Stimulated activated CD8-positive, alpha-beta memory T cell treated with anti-CD3 and anti-CD28 coated beads, Interleukin-15, amount 100 ng/mL, for 4 hours (primary cell): ENCODE results near the gene NANOS3.

Experiments
- DNase-seq, 2 donors: peaks; one replicate each; pipeline ENCODE4 v3.0.0-alpha.2; 2020; ENCODE audit warnings: low read depth in 2 of 2

NANOS3 gene

DNA sequence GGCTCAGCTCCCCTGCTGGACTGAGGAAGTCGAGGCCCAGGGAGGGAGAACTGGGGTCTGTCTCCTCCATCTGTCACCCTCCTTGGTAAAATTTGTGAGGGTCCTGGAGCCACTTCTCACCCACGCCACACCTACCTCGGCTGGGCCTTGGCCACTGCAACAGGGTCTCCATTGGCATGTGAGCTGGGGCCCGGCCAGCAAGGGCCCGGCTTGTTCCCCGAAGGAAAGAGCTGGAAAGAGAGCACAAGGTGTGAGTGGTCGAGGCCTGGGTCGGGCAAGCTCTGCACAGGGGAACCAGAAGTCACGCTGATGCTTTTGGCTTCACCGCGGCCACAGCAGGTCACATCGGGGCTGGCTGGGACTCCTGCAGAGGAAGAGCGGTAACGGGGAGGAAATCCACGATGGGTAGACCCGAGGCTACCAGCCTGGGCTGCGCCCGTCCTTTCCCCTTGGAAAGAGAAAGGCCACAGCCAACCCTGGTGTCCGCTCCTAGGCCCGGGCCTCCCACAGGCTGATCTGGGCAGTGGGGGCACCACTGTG, 9.0 kb downstream of the NANOS3 start:
- no peak for DNase-seq

GRCh38 chr19:13887018-13887436, 10.1 kb downstream of the NANOS3 start:
- no peak for DNase-seq

DNA sequence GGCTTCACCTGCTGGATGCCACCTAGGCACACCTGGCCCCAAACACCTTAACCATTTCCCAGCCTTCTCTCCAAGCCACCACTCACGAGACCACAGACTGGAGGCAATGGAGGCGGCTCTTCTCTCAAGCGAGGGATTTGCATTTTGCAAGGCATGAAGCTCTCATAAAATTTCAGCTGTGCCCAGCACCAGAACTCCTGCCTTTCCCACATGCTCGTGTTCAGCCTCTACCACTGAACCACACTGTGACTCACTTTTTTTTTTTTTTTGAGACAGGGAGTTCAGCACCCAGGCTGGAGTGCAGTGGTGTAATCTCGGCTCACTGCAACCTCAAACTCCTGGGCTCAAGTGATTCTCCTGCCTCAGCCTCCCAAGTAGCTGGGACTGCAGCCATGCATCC, 10.6 kb downstream of the NANOS3 start:
- DNase-seq = no peak

GRCh38 chr19:13888281-13888680, 11.3 kb downstream of the NANOS3 start:
- DNase-seq = no peak

GRCh38 chr19:13890136-13890535, 13.2 kb downstream of the NANOS3 start:
- no peak for DNase-seq

- DNase-seq = no peak
Measured at GRCh38 chr19:13892870-13893269, 15.9 kb downstream of the NANOS3 start.

GRCh38 chr19:13894552-13894951, 17.6 kb downstream of the NANOS3 start:
- DNase-seq = no peak

DNA sequence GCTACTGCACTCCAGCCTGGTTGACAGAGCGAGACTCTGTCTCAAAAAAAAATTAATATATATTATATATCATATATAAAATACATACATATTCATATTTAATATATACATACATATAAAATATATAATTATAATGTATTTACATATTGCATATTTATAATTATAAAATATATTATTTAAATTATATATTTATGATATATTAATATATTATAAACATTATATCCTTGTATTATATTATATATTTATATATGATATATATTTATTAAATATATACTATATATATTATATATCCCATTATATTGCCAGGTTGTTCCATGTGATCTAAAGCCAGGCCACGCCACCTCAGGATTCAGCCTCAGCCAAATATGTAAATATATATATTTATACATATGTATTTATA, 19.3 kb downstream of the NANOS3 start:
- no peak for DNase-seq

DNA sequence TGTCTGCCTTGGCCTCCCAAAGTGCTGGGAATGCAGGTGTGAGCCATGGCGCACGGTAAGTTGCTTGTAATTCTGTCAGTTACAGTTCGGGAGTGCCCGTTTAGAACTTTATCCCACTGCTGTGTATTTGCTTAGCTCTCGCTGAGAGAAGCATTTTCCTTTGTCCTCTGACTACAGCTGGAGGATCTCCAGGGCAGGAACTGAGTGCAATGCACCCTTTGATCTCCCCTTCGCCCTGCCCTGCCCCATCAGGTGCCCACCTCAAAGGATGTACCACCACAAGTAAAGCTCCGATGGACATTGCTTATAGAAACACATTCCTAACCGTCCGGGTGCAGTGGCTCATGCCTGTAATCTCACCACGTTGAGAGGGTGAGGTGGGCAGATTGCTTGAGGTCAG, 22.5 kb downstream of the NANOS3 start:
- DNase-seq = no peak

GRCh38 chr19:13899912-13900584, 23.1 kb downstream of the NANOS3 start:
- DNase-seq = no peak

GRCh38 chr19:13902993-13903555, 26.1 kb downstream of the NANOS3 start:
- DNase-seq = no peak

- peak; percentile 89 to 90 for DNase-seq
Measured at GRCh38 chr19:13905634-13906520, 28.9 kb downstream of the NANOS3 start, which contains the start of the genes BRME1 and CC2D1A. BRME1 (minus strand) TSS chr19:13906117; CDS start chr19:13904892, 1,225 bp downstream. CC2D1A (plus strand) TSS chr19:13906201; CDS start chr19:13906442, 241 bp downstream.

- DNase-seq = no peak
Measured at GRCh38 chr19:13906521-13906904, 29.6 kb downstream of the NANOS3 start.

DNA sequence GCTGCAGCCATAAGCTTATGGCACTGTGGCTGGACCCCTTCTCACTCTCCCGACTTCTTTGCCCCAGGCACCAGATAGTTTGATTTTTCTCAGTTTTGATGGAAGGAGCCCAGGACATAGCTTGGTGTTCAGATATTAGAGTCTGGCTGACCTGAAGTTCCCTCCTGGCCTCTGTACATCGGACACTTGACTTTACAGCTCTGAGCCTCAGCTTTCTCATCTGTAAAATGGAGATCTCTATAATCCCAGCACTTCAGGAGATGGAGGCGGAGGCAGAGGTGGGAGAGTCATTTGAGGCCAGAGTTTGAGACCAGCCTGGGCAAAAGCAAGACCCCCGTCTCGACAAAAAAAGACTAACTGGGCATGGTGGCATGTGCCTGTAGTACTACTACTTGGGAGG, 30.0 kb downstream of the NANOS3 start:
- no peak for DNase-seq

- DNase-seq = no peak
Measured at GRCh38 chr19:13908674-13909073, 31.7 kb downstream of the NANOS3 start.

GRCh38 chr19:13909430-13909829, 32.5 kb downstream of the NANOS3 start:
- no peak for DNase-seq

DNA sequence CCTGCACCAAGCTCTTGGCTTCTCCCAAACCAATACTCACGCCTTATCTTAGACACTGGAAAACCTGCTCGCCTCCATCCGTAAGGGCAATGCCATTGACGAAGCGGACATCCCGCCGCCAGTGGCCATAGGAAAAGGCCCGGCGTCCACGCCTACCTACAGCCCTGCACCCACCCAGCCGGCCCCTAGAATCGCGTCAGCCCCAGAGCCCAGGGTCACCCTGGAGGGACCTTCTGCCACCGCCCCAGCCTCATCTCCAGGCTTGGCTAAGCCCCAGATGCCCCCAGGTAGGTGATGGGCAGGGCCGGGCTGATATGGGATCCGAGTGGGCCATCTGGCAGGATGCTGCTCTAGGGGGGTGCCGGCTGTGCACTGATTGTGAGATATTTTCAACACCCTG, 36.4 kb downstream of the NANOS3 start:
- no peak for DNase-seq

- DNase-seq = no peak
Measured at GRCh38 chr19:13914777-13915176, 37.8 kb downstream of the NANOS3 start.

DNA sequence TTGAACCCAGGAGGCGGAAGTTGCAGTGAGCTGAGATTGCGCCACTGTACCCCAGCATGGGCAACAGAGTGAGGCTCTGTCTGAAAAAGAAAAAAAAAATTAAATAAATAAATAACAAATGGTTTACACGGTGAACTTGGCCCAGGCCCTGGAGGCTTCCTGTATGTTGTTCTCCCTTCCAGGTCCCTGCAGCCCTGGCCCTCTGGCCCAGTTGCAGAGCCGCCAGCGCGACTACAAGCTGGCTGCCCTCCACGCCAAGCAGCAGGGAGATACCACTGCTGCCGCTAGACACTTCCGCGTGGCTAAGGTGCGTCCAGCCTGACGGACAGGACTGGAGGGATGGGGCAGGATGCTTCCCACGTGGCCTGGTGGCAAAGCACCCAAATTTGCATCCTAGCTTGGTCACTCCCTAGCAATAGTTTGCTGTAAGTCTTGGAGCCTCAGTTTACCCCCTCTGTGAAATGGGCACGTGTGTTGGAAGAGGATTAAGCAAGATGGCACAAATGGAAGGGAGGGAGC, 41.0 kb downstream of the NANOS3 start:
- DNase-seq = no peak

DNA sequence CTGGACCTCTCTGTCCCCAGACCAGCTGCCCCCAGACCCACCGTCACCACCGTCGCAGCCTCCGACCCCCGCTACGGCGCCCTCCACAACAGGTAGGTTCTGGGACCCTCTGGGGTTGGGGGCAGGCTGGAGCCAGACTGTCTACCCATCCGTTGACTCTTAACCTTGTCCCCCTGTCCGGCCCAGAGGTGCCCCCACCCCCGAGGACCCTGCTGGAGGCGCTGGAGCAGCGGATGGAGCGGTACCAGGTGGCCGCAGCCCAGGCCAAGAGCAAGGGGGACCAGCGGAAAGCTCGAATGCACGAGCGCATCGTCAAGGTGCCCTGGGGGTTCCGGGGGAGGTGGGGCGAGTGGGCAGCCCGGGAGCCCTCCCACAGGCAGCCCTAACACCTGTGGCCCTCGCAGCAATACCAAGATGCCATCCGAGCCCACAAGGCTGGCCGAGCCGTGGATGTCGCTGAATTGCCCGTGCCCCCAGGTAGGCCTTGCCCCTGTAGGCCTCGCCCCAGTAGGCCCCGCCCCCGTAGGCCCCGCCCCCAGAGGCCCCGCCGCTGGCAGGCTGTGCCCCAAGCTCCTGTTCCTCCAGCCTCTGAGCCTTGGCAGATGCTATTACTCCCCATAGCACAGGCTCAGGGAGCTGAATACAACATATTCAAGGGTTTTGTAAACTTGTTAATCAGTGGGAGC, 41.9 kb downstream of the NANOS3 start:
- no peak for DNase-seq

GRCh38 chr19:13920524-13920923, 43.6 kb downstream of the NANOS3 start:
- no peak for DNase-seq
